Osteocyte (in vitro differentiated cells): ENCODE results near the gene MKKS. TPM values are rescaled to one million over a fixed set of nuclear protein-coding genes. Genes with fewer than 3 reads are reported as not detected.

ENCODE experiments used
- DNase-seq: peaks from one replicate; pipeline ENCODE4 v3.0.0; 2021; ENCODE audit warnings: mixed read lengths; ENCODE audit not compliant: unreplicated experiment; ENCODE audit errors: extremely low spot score
- H3K27ac Mint-ChIP-seq: one replicate; pipeline ENCODE4 v1.8.0; 2021; ENCODE audit warnings: mild to moderate bottlenecking, mixed read lengths; ENCODE audit not compliant: unreplicated experiment
- H3K27me3 Mint-ChIP-seq: one replicate; pipeline ENCODE4 v1.8.0; 2021; ENCODE audit warnings: mixed read lengths; ENCODE audit not compliant: unreplicated experiment
- H3K36me3 Mint-ChIP-seq: one replicate; pipeline ENCODE4 v1.8.0; 2021; ENCODE audit warnings: mixed read lengths; ENCODE audit not compliant: unreplicated experiment
- H3K4me1 Mint-ChIP-seq: one replicate; pipeline ENCODE4 v1.8.0; 2021; ENCODE audit warnings: mixed read lengths; ENCODE audit not compliant: unreplicated experiment
- H3K4me3 Mint-ChIP-seq: one replicate; pipeline ENCODE4 v1.8.0; 2021; ENCODE audit warnings: mild to moderate bottlenecking, moderate library complexity, mixed read lengths; ENCODE audit not compliant: unreplicated experiment
- H3K9me3 Mint-ChIP-seq: one replicate; pipeline ENCODE4 v1.8.0; 2021; ENCODE audit warnings: mixed read lengths; ENCODE audit not compliant: unreplicated experiment
- CTCF ChIP-seq: fragments of 200-600 bp; sonication (generic); IDR thresholded peaks from 2 replicates; pipeline ENCODE4 v1.5.0; 2021; ENCODE audit warnings: antibody characterized with exemption, mild to moderate bottlenecking, moderate library complexity
- total RNA-seq: library from RNA; stranded (reverse); gene quantifications from 2 replicates; pipeline ENCODE4 v1.2.1, GENCODE V29; 2021

Gene MKKS
- total RNA-seq, 1 donor from 2014 or later: 13.0 TPM

GRCh38 chr20:10445758-10446157 lies 11.7 kb upstream of the MKKS start:
- TF ChIP-seq CTCF: no peak
- Mint-ChIP-seq H3K36me3 (peaks cover 2% of the 10 kb centered on the region), H3K4me3 (no peak overlapping the region), H3K4me1 (peaks cover 15% of the 10 kb centered on the region), H3K9me3 (no peaks in the 10 kb centered on the region), H3K27me3 (no peaks in the 10 kb centered on the region), H3K27ac (no peak overlapping the region)
- DNase-seq: no peak

- Mint-ChIP-seq H3K4me3 (no peak overlapping the region), H3K27ac (no peak overlapping the region), H3K4me1 (peaks cover 15% of the 10 kb centered on the region), H3K9me3 (no peaks in the 10 kb centered on the region), H3K36me3 (peaks cover 2% of the 10 kb centered on the region), H3K27me3 (no peaks in the 10 kb centered on the region)
- no peak for TF ChIP-seq CTCF
- no peak for DNase-seq
Observed at GRCh38 chr20:10443936-10444335, 9.9 kb upstream of the MKKS start.

- DNase-seq: no peak
- no peaks in the 10 kb centered on the region for H3K9me3 Mint-ChIP-seq
- no peaks in the 10 kb centered on the region for H3K36me3 Mint-ChIP-seq
- TF ChIP-seq CTCF: no peak
- no peak overlapping the region for H3K27ac Mint-ChIP-seq
- H3K4me1 Mint-ChIP-seq: peaks cover 17% of the 10 kb centered on the region
- no peaks in the 10 kb centered on the region for H3K27me3 Mint-ChIP-seq
- H3K4me3 Mint-ChIP-seq: no peak overlapping the region
Observed at GRCh38 chr20:10438217-10438616, 4.2 kb upstream of the MKKS start.

- Mint-ChIP-seq H3K4me3 (peak overlapping the region; percentile 92), H3K4me1 (peaks cover 25% of the 10 kb centered on the region), H3K27me3 (no peaks in the 10 kb centered on the region), H3K9me3 (no peaks in the 10 kb centered on the region), H3K27ac (no peak overlapping the region), H3K36me3 (no peaks in the 10 kb centered on the region)
- no peak for TF ChIP-seq CTCF
- DNase-seq: no peak
Observed at GRCh38 chr20:10436053-10436699, 2.2 kb upstream of the MKKS start.

GRCh38 chr20:10434832-10435812 lies 1.1 kb upstream of the MKKS start, which contains the start of gene SLX4IP:
SLX4IP (plus strand) TSS chr20:10435305; CDS start chr20:10458205, 22,900 bp downstream.
- Mint-ChIP-seq H3K4me1 (peaks cover 25% of the 10 kb centered on the region), H3K27me3 (no peaks in the 10 kb centered on the region), H3K36me3 (no peaks in the 10 kb centered on the region), H3K4me3 (peak within 1 kb of the TSS; percentile 92), H3K27ac (peak within 1 kb of the TSS; percentile 97), H3K9me3 (no peaks in the 10 kb centered on the region)
- DNase-seq: peak; percentile 94
- TF ChIP-seq CTCF: no peak
